Fibroblast of lung (primary cell): ENCODE data around the gene CPTP. TPM values are rescaled to one million over a fixed set of nuclear protein-coding genes. Genes with fewer than 3 reads are reported as not detected.

Experiments
- DNase-seq, 2 donors: peaks; one replicate each; pipeline versions ENCODE4 v3.0.0 to v3.0.0-alpha.2; 2010; ENCODE audit warnings: low read depth in 2 of 2
- H2AFZ ChIP-seq: 2 replicates; pipeline ENCODE4 v1.5.1; 2012; ENCODE audit warnings: low read length, control low read depth, inconsistent platforms
- H3K27ac ChIP-seq: 2 replicates; pipeline ENCODE4 v1.5.1; 2011; ENCODE audit warnings: low read length, control low read depth; ENCODE audit not compliant: insufficient read depth
- H3K27me3 ChIP-seq: 2 replicates; pipeline ENCODE4 v1.5.1; 2011; ENCODE audit warnings: mild to moderate bottlenecking, low read length; ENCODE audit not compliant: control insufficient read depth, insufficient read depth
- H3K36me3 ChIP-seq: 2 replicates; pipeline ENCODE4 v1.5.1; 2011; ENCODE audit warnings: low read length; ENCODE audit not compliant: control insufficient read depth, insufficient read depth
- H3K4me1 ChIP-seq: 2 replicates; pipeline ENCODE4 v1.5.1; 2011; ENCODE audit warnings: low read length; ENCODE audit not compliant: control insufficient read depth, insufficient read depth; ENCODE audit errors: extremely low read depth
- H3K4me2 ChIP-seq: 2 replicates; pipeline ENCODE4 v1.5.1; 2011; ENCODE audit warnings: low read length, control low read depth; ENCODE audit not compliant: insufficient read depth; ENCODE audit errors: extremely low read depth
- H3K4me3 ChIP-seq, 4 experiments: fragments of 200-600 bp in 1 of 4; sonication (generic) in 1 of 4; replicated peaks in 1 of 4; 2 replicates each; pipeline ENCODE4 v1.5.1; 2011 to 2016; ENCODE audit warnings: low read length in 4 of 4, low read depth in 3 of 4, mild to moderate bottlenecking in 3 of 4, control low read depth in 2 of 4, inconsistent platforms in 1 of 4, mixed read lengths in 1 of 4; ENCODE audit not compliant: insufficient read depth in 1 of 4; ENCODE audit errors: control extremely low read depth in 1 of 4
- H3K79me2 ChIP-seq: 2 replicates; pipeline ENCODE4 v1.5.1; 2012; ENCODE audit warnings: mild to moderate bottlenecking, low read length, inconsistent platforms; ENCODE audit not compliant: control insufficient read depth, insufficient read depth
- H3K9ac ChIP-seq: 2 replicates; pipeline ENCODE4 v1.5.1; 2011; ENCODE audit warnings: mild to moderate bottlenecking, low read length, control low read depth; ENCODE audit not compliant: insufficient read depth
- H3K9me3 ChIP-seq: 2 replicates; pipeline ENCODE4 v1.5.1; 2012; ENCODE audit warnings: low read depth, low read length; ENCODE audit not compliant: control insufficient read depth, insufficient read depth
- H4K20me1 ChIP-seq: 2 replicates; pipeline ENCODE4 v1.5.1; 2011; ENCODE audit warnings: low read length; ENCODE audit not compliant: control insufficient read depth, insufficient read depth; ENCODE audit errors: extremely low read depth
- EZH2 ChIP-seq: IDR thresholded peaks from 2 replicates; pipeline ENCODE4 v1.5.1; 2012; ENCODE audit warnings: low read length, control low read depth, mild to moderate bottlenecking; ENCODE audit errors: missing control alignments
- polyA plus RNA-seq, 2 donors: library from polyadenylated mRNA; depleted of rRNA in 1 of 2; stranded (reverse) in 1 of 2; unstranded in 1 of 2; fragments of >200 nt; gene quantifications; 2 replicates each; pipeline ENCODE4 v1.2.1, GENCODE V29; 2011 to 2012; ENCODE audit warnings: missing spikeins in 1 of 2
- total RNA-seq: library from RNA; depleted of rRNA; stranded (reverse); fragments of >200 nt; gene quantifications from 2 replicates; pipeline ENCODE4 v1.2.1, GENCODE V29; 2014
- TF ChIP-seq, protein P1 (sequence below), 2 donors: IDR thresholded peaks in 1 of 2; conservative IDR thresholded peaks in 1 of 2; 1 replicate in 1 of 2; 2 replicates in 1 of 2; pipeline ENCODE4 v1.5.1; 2011 to 2012; ENCODE audit warnings: low read length in 2 of 2, control low read depth in 1 of 2, inconsistent platforms in 1 of 2, low read depth in 1 of 2, mild to moderate bottlenecking in 1 of 2

The CPTP gene
- total and polyA plus RNA-seq, 2 donors (not counting 1 experiment from before 2014, with no cell fraction given) = 6.0 to 10.1 TPM

DNA sequence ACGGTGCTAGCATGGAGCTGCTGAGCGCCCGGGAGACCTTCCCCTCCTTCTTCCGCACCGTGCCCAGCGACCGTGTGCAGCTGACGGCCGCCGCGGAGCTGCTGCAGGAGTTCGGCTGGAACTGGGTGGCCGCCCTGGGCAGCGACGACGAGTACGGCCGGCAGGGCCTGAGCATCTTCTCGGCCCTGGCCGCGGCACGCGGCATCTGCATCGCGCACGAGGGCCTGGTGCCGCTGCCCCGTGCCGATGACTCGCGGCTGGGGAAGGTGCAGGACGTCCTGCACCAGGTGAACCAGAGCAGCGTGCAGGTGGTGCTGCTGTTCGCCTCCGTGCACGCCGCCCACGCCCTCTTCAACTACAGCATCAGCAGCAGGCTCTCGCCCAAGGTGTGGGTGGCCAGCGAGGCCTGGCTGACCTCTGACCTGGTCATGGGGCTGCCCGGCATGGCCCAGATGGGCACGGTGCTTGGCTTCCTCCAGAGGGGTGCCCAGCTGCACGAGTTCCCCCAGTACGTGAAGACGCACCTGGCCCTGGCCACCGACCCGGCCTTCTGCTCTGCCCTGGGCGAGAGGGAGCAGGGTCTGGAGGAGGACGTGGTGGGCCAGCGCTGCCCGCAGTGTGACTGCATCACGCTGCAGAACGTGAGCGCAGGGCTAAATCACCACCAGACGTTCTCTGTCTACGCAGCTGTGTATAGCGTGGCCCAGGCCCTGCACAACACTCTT is 7.6 kb downstream of the CPTP start:
- no peak for TF ChIP-seq EZH2
- TF ChIP-seq, protein P1, sequence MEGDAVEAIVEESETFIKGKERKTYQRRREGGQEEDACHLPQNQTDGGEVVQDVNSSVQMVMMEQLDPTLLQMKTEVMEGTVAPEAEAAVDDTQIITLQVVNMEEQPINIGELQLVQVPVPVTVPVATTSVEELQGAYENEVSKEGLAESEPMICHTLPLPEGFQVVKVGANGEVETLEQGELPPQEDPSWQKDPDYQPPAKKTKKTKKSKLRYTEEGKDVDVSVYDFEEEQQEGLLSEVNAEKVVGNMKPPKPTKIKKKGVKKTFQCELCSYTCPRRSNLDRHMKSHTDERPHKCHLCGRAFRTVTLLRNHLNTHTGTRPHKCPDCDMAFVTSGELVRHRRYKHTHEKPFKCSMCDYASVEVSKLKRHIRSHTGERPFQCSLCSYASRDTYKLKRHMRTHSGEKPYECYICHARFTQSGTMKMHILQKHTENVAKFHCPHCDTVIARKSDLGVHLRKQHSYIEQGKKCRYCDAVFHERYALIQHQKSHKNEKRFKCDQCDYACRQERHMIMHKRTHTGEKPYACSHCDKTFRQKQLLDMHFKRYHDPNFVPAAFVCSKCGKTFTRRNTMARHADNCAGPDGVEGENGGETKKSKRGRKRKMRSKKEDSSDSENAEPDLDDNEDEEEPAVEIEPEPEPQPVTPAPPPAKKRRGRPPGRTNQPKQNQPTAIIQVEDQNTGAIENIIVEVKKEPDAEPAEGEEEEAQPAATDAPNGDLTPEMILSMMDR (conservative IDR thresholded peaks at IDR 0.05 in 1 of 2, IDR thresholded peaks at IDR 0.05 in 1 of 2; ENCODE audit: low read depth in 1 of 2, low read length in 2 of 2) = no peak
- H3K36me3 ChIP-seq = peaks cover 14% of the 10 kb centered on the region
- H2AFZ ChIP-seq = no peak overlapping the region
- no peak overlapping the region for H3K4me2 ChIP-seq
- no peaks in the 10 kb centered on the region for H4K20me1 ChIP-seq
- no peak overlapping the region for H3K9ac ChIP-seq
- DNase-seq = no peak
- no peak overlapping the region for H3K27ac ChIP-seq
- H3K9me3 ChIP-seq = no peaks in the 10 kb centered on the region
- no peak overlapping the region for H3K4me3 ChIP-seq
- H3K4me1 ChIP-seq = no peaks in the 10 kb centered on the region
- H3K79me2 ChIP-seq = no peaks in the 10 kb centered on the region
- H3K27me3 ChIP-seq = no peaks in the 10 kb centered on the region

DNA sequence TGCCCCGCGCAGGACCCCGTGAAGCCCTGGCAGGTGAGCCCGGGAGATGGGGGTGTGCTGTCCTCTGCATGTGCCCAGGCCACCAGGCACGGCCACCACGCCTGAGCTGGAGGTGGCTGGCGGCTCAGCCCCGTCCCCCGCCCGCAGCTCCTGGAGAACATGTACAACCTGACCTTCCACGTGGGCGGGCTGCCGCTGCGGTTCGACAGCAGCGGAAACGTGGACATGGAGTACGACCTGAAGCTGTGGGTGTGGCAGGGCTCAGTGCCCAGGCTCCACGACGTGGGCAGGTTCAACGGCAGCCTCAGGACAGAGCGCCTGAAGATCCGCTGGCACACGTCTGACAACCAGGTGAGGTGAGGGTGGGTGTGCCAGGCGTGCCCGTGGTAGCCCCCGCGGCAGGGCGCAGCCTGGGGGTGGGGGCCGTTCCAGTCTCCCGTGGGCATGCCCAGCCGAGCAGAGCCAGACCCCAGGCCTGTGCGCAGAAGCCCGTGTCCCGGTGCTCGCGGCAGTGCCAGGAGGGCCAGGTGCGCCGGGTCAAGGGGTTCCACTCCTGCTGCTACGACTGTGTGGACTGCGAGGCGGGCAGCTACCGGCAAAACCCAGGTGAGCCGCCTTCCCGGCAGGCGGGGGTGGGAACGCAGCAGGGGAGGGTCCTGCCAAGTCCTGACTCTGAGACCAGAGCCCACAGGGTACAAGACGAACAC is 8.3 kb downstream of the CPTP start:
- no peak for TF ChIP-seq EZH2
- TF ChIP-seq, protein P1 (conservative IDR thresholded peaks at IDR 0.05 in 1 of 2, IDR thresholded peaks at IDR 0.05 in 1 of 2; ENCODE audit: low read depth in 1 of 2, low read length in 2 of 2) = no peak
- Histone ChIP-seq H3K79me2 (no peaks in the 10 kb centered on the region), H3K4me2 (no peak overlapping the region), H4K20me1 (no peaks in the 10 kb centered on the region), H3K36me3 (peaks cover 13% of the 10 kb centered on the region), H3K4me3 (no peak overlapping the region), H2AFZ (no peak overlapping the region), H3K4me1 (no peaks in the 10 kb centered on the region), H3K9me3 (no peaks in the 10 kb centered on the region), H3K27ac (no peak overlapping the region), H3K27me3 (no peaks in the 10 kb centered on the region), H3K9ac (no peak overlapping the region)
- no peak for DNase-seq

DNA sequence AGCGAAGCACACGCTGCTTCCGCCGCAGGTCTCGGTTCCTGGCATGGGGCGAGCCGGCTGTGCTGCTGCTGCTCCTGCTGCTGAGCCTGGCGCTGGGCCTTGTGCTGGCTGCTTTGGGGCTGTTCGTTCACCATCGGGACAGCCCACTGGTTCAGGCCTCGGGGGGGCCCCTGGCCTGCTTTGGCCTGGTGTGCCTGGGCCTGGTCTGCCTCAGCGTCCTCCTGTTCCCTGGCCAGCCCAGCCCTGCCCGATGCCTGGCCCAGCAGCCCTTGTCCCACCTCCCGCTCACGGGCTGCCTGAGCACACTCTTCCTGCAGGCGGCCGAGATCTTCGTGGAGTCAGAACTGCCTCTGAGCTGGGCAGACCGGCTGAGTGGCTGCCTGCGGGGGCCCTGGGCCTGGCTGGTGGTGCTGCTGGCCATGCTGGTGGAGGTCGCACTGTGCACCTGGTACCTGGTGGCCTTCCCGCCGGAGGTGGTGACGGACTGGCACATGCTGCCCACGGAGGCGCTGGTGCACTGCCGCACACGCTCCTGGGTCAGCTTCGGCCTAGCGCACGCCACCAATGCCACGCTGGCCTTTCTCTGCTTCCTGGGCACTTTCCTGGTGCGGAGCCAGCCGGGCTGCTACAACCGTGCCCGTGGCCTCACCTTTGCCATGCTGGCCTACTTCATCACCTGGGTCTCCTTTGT is 9.1 kb downstream of the CPTP start:
- H3K36me3 ChIP-seq = peaks cover 16% of the 10 kb centered on the region
- H3K27me3 ChIP-seq = no peaks in the 10 kb centered on the region
- H3K27ac ChIP-seq = no peak overlapping the region
- no peak overlapping the region for H3K9ac ChIP-seq
- H3K79me2 ChIP-seq = no peaks in the 10 kb centered on the region
- TF ChIP-seq, protein P1 (conservative IDR thresholded peaks at IDR 0.05 in 1 of 2, IDR thresholded peaks at IDR 0.05 in 1 of 2; ENCODE audit: low read depth in 1 of 2, low read length in 2 of 2) = no peak
- TF ChIP-seq EZH2 = no peak
- DNase-seq = no peak
- H3K4me2 ChIP-seq = no peak overlapping the region
- H2AFZ ChIP-seq = no peak overlapping the region
- no peaks in the 10 kb centered on the region for H4K20me1 ChIP-seq
- no peak overlapping the region for H3K4me3 ChIP-seq
- H3K4me1 ChIP-seq = no peaks in the 10 kb centered on the region
- H3K9me3 ChIP-seq = no peaks in the 10 kb centered on the region
